ENCODE measurements around the gene DMWD.

The DMWD gene

DNA sequence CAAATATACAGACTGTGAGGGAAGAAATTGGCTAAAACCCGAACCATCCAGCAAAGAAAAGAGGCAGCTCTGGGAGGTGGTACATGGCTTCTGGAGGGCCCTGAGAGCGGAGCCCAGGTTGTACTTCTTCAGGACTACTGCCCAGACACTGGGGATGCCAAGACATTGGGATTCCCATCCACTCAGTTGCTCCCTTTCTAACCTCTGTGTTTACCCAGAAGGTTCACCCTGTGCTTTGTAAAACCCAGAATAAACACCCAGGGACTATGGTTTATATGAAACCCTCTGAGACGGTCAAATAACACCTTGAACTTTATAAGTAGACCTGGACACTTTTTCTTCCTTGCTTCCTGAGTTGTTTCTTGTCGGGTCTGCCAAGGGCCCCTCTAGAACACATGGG is 49.7 kb downstream of the DMWD start:
- DNase-seq = no peak

DNA sequence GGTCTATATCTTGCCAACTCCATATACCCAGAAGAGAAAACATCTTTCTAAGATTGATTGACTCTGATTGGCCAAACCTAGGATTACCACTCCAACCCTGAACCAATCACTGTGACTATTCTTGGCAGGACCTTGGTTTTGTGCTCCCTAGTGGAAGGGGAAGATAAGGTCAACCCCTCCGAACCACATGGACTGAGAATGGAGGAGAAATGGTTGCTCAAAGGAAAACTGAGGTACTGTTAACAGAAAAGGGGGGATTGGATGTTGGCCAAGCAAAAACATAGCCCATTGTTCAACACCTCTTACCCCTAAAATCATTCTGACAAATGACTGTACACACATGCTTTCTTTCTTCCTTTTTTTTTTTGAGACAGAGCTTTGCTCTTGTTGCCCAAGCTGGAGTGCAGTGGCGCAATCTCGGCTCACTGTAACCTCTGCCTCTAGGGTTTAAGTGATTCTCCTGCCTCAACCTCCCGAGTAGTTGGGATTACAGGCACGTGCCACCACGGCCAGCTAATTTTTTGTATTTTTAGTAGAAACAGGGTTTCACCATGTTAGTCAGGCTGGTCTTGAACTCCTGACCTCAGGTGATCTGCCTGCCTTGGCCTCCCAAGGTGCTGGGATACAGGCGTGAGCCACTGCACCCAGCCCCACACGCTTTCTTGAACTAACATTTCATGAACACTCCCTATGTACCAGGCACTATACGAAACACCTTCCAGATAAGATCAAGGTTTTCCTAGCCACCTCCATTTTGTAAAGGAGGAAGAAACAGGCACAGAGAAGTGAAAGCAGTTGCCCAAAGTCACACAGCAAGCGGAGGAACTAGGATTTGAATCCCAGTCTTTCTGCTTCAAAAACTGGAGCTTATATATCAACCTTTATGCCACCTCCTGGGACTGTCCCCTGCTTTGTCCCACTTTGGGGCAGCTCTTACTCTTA is 52.9 kb downstream of the DMWD start:
- no peak for DNase-seq

DNA sequence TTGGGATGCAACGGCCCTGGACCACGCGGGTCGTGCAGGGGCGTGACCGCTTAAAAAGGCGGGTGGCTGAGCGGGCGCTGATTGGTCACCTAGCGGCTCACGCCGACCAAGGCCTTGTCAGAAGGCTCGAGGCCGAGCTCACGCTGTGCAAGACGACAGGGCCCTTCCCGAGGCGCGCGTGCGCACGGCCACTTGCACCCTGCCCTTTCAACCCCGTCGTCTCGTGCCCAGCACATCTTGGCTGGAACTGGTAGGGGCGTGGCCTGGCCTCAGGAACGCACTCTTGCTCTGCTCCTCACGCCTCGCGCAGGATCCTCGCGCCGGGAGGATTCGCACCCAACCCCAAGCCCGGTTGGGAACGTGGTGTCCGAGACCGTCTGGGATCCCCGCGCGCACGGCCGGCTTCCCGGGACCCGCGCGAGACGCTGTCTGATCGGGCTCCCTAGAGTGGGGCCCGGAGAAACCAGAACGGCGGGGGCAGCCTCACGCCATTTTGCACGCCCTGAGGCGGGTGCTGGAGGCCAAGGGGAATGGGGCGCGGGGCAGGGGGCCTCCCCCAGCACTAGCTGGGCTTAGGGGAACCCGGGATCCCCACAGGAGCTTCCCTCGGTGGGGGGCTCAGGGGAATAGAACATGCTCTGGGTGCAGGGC is 59.4 kb downstream of the DMWD start, which contains the start of gene MEIOSIN:
TSS of gene MEIOSIN (plus strand) at position 280 of the 651 bp plus-strand sequence. CDS start 1,938 bp downstream, outside the sequence.
- DNase-seq = no peak
